Fibroblast of upper back skin (primary cell): ENCODE results near the gene EVPLL.
"Not testable (repeated sequence)": the region's sequence is repeated elsewhere in the genome, so short reads cannot be mapped to it uniquely, and the experiment has no call there.

Experiments
- DNase-seq: peaks from one replicate; pipeline ENCODE4 v3.0.0-alpha.2; 2013

EVPLL gene

GRCh38 chr17:18426639-18427038 is 49.1 kb downstream of the EVPLL start:
- not testable (repeated sequence) for DNase-seq

GRCh38 chr17:18432206-18432605 is 54.6 kb downstream of the EVPLL start:
- not testable (repeated sequence) for DNase-seq
